ENCODE data around the gene ETV3. TPM values are rescaled to one million over a fixed set of nuclear protein-coding genes. Genes with fewer than 3 reads are reported as not detected.
"Not testable (repeated sequence)": the region's sequence is repeated elsewhere in the genome, so short reads cannot be mapped to it uniquely, and the experiment has no call there.

ETV3 gene
- total RNA-seq, 1 experiment from 2014 or later, result 5.6 TPM

DNA sequence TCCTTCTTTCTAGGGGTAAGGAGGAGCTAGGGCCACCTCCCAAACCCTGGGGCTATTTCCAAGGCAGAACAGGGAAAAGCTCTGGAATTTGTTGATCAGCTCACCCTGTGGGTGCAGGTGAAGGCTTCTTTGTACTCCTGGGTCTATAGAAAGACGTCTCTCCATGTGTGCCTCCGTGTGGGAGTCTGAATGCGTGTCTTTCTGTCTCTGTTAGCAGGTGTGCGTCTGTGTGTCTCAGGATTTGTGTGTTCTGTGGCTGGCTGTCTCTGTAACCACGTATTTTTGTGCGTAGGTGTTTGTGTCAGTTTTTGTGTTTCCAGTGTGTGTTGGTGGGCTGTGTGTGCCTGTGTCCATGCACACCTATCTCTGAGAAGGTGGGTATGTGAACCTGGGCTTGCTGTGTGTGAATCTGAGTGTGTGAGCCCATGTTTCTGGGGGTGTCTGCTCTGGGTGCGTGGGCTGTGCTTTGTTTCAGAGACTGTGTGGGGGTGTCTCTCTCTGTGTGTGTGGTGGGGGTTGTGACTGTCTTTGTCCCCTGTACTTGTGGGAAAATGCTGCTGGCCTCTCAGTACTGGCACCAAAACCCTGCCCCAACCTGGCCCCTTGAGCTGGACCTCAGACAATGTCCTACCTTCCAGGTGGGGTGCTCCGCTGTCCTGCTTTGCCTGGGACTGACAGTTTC is 25.9 kb downstream of the ETV3 start:
- DNase-seq (ENCODE audit: low spot score), result no peak

DNA sequence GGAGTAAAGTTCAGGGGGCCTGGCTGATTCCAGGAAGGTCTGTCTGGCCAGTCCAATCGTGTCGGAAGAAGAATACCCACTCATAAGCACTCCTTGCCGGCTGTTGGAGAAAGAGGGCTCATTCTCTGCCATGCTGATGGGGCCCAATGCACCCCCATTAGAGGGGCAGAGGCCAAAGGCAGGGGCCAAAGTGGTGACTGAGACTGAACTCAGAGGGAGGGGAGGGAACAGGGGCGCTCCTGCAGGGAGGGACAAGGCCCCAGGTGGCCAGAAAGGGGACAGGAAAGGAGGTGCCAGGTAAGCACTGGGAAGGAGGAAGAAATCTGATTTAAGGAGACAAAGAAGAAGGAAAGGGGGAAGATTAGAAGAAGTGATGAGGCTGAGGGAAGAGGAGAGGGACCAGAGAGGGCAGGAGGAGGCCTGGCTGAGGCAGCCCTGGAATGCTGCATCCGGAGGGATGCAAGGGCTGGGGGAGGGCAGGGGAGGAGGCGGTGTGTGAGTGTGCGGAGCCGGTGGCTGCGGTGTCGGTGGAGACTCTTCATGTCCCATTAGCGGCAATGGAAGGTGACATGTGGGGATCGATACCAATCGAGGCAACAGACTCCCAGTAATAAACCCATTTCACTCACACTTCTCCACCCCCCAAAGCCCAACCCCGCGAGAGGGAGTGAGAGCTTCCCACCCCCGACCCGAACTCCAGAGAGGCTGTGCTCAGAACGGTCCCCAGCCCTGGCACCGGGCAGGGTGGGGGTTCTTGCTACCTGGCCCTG is 26.6 kb downstream of the ETV3 start:
- no peak for DNase-seq (ENCODE audit: low spot score)

GRCh38 chr1:157110686-157111085 is 27.5 kb downstream of the ETV3 start:
- no peak for DNase-seq (ENCODE audit: low spot score)

DNA sequence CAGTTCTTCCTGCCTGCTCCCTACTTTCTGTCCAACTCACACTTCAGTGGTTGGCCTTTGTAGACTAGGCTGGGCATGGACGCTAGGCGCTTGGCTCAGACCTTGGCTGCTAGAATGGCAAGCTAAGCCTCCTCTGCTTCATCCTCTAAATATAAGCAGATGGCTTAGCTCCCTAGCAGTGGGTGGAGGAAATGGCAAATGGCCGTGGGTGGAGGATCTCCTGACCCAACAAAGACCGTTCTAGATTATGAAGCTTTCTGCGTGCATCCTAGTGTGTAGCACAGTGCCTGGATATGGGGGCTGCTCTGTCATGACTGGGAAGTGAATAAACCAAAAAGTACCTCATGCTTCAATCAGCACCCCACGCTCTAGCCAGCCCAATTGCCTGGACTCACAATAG is 28.2 kb downstream of the ETV3 start:
- DNase-seq (ENCODE audit: low spot score), result no peak

- DNase-seq (ENCODE audit: low spot score), result no peak
These were observed 29.7 kb downstream of the ETV3 start for GRCh38 chr1:157108448-157108847.

DNA sequence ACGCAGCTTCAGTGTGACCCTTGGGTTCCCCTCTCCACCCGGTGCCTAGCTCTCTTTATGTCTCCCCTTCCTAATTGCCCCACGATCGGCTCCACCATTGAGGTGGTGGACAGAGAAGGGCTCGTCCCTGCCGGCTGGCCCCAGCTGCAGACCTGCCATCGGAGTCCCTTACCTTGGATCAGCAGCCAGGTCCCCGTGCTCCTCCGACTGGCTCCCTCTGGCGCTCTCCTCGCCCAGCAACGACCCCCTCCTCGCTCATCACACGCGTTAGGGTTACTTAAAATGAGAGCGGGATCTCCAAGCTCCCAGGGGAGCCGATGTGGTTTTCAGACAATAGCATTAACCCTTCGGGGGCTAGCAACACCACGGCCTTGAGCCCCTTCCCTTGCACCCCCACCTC is 30.5 kb downstream of the ETV3 start:
- DNase-seq (ENCODE audit: low spot score), result no peak

DNA sequence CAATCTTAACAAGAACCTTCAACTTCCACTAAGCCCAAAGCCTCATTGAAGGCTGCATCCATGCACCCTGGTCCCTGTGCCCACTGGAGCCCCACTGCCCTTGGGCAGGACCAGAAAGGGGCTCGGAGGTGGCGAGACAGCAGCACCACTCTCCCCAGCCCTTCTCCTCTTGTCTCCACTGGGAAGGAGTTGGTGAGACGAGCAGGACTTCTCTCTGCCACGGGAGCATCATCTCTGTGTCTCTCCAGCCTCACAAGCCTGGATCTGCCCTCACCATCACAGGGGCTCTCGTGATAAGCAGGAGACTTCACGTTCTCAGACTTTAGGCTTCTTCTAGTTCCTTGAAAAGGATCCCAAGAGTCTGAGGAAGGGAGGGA is 31.4 kb downstream of the ETV3 start:
- DNase-seq (ENCODE audit: low spot score), result no peak

- peak; percentile 44 for DNase-seq (ENCODE audit: low spot score)
These were observed 32.0 kb downstream of the ETV3 start for GRCh38 chr1:157105988-157106812.

- no peak for DNase-seq (ENCODE audit: low spot score)
These were observed 32.8 kb downstream of the ETV3 start for GRCh38 chr1:157105298-157105987.

DNA sequence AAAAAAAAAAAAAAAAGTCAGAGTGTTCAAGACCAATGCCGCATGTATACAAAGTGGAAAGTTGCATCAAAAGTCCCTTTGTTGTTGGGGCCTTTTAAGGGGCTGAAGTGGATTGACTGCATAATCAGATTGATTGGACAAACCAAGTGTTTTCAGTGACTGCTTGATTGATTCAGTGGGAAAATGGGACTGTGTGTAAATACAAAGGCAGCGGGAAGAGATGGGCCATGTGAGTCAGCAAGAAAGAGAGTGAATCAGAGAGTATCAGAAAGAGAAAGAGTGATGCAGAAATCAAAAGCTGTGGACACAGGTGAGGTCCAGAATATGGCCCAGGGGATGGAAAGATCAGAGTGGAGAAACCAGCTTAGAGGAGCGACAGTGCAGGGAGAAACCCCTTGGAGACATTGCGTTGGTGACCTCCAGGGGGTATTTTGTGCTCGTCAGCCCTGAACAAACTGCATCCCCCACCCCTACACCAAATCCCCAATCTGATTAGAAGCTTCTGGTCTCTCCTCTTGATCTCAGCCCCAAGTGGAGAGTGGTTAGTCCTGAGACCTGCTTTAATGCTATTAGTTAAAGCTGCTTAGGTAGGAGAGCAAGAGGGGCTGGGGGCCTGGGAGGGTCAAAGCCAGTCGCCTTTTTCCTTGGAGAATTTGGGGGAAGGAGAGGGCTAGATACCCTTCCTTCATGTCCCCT is 33.4 kb downstream of the ETV3 start:
- no peak for DNase-seq (ENCODE audit: low spot score)

DNA sequence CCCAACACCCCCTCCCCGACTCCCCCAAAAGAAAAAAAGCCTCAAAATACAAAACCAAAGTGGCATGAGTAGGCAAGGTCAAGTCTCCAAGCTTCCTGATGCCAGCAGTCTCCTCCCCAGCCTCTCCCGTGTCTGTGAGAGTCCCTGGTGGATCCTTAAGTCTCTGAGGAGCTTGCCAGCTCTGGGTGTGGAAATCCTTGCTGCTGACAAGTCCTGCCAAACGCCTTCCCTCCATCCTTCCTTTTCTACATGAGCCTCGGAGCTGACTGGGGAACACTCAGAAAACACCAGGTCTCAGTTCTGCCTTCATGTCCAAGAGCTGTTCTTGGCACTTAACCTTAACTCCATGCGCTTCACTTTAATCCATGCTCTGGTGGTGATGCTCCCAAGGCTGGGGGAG is 34.9 kb downstream of the ETV3 start:
- no peak for DNase-seq (ENCODE audit: low spot score)

DNA sequence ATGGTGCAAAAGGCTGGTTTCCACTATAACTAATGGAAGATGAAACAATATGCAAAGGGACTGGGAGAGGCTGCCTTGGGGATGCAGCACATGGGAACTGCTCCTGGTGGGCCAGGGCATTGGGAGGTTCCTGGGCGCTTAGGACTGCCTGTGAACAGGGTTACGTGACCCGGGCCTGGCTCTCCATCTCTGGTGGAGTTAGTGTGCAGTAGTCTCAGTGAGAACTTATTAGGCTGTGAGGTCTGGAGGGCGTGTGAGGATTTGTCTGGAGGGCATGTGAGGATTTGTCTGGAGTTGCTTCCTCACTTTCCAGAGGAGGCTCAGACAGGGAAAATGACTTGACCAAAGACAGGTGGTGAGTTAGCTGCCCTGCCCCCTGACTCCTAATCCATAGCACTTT is 37.0 kb downstream of the ETV3 start:
- DNase-seq (ENCODE audit: low spot score), result no peak

GRCh38 chr1:157099633-157100009 is 38.6 kb downstream of the ETV3 start, which contains the start of gene ETV3L:
TSS of gene ETV3L (minus strand) at chr1:157099808. CDS start at chr1:157099523, 285 bp downstream.
- DNase-seq (ENCODE audit: low spot score), result no peak

GRCh38 chr1:157098987-157099632 is 39.1 kb downstream of the ETV3 start:
- not testable (repeated sequence) for DNase-seq (ENCODE audit: low spot score)

- DNase-seq (ENCODE audit: low spot score), result no peak
These were observed 39.7 kb downstream of the ETV3 start for GRCh38 chr1:157098519-157098918.

- no peak for DNase-seq (ENCODE audit: low spot score)
These were observed 40.5 kb downstream of the ETV3 start for GRCh38 chr1:157097692-157098091.

DNA sequence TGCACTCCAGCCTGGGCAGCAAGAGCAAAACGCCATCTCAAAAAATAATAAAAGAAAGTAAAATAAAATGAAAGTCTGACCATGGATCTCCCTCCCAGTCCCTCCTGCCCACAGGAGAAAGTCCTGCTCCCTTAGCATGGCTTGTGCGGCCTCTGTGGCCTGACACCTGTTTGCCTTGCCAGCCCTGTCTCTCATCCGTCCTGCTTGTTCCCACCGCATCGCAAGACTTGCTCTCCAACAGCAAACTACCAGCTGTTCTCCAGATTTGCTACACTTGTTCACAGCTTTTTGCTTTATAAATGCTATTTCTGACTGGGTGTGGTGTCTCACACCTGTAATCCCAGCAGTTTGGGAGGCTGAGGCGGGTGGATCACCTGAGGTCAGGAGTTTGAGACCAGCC is 41.3 kb downstream of the ETV3 start:
- DNase-seq (ENCODE audit: low spot score), result no peak

- DNase-seq (ENCODE audit: low spot score), result no peak
These were observed 42.6 kb downstream of the ETV3 start for GRCh38 chr1:157095551-157095950.

- no peak for DNase-seq (ENCODE audit: low spot score)
These were observed 43.1 kb downstream of the ETV3 start for GRCh38 chr1:157095091-157095490.

- no peak for DNase-seq (ENCODE audit: low spot score)
These were observed 45.4 kb downstream of the ETV3 start for GRCh38 chr1:157092831-157093230.
